ENCODE measurements around the gene PRM1.

GRCh38 chr16:11251525-11252481, 29.3 kb downstream of the PRM1 start:
- TF ChIP-seq POLR2AphosphoS5 (IDR thresholded peaks at IDR 0.05) (no peak), EP300 (IDR thresholded peaks at IDR 0.05) (no peak), POLR2A (IDR thresholded peaks at IDR 0.05) (no peak)
- TF ChIP-seq, protein P1, sequence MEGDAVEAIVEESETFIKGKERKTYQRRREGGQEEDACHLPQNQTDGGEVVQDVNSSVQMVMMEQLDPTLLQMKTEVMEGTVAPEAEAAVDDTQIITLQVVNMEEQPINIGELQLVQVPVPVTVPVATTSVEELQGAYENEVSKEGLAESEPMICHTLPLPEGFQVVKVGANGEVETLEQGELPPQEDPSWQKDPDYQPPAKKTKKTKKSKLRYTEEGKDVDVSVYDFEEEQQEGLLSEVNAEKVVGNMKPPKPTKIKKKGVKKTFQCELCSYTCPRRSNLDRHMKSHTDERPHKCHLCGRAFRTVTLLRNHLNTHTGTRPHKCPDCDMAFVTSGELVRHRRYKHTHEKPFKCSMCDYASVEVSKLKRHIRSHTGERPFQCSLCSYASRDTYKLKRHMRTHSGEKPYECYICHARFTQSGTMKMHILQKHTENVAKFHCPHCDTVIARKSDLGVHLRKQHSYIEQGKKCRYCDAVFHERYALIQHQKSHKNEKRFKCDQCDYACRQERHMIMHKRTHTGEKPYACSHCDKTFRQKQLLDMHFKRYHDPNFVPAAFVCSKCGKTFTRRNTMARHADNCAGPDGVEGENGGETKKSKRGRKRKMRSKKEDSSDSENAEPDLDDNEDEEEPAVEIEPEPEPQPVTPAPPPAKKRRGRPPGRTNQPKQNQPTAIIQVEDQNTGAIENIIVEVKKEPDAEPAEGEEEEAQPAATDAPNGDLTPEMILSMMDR (IDR thresholded peaks at IDR 0.05): no peak

All from suprapubic skin (tissue), 4 donors.